Psoas muscle (tissue), 8 donors: ENCODE measurements around the gene CADM2. TPM values are rescaled to one million over a fixed set of nuclear protein-coding genes. Genes with fewer than 3 reads are reported as not detected.

Source experiments
- ATAC-seq, 4 donors: fragments of 200-7000 bp; cut with Tn5 transposase; one replicate each; pipeline ENCODE4 v1.9.1; 2020; ENCODE audit warnings: moderate library complexity in 3 of 4, mild to moderate bottlenecking in 2 of 4
- DNase-seq, 2 donors: peaks; one replicate each; pipeline ENCODE4 v3.0.0-alpha.2; 2020
- H3K27ac ChIP-seq: fragments of 200-600 bp; one replicate; pipeline ENCODE4 v1.8.0; 2022
- H3K27me3 ChIP-seq, 3 donors: fragments of 200-600 bp in 1 of 3; one replicate each; pipeline versions ENCODE4 v1.6.1 to v1.8.0; 2013 to 2022; ENCODE audit warnings: low read length in 2 of 3, mild to moderate bottlenecking in 2 of 3, moderate library complexity in 1 of 3; ENCODE audit not compliant: insufficient read depth in 3 of 3
- H3K36me3 ChIP-seq, 2 donors: fragments of 200-600 bp in 1 of 2; one replicate each; pipeline versions ENCODE4 v1.6.1 to v1.8.0; 2013 to 2022; ENCODE audit warnings: low read depth in 1 of 2, mild to moderate bottlenecking in 1 of 2, moderate library complexity in 1 of 2; ENCODE audit not compliant: insufficient read depth in 1 of 2
- H3K4me1 ChIP-seq: fragments of 200-600 bp; one replicate; pipeline ENCODE4 v1.8.0; 2022
- H3K4me3 ChIP-seq: fragments of 200-600 bp; one replicate; pipeline ENCODE4 v1.8.0; 2022; ENCODE audit warnings: mild to moderate bottlenecking
- H3K9me3 ChIP-seq: fragments of 200-600 bp; one replicate; pipeline ENCODE4 v1.8.0; 2022
- CTCF ChIP-seq: fragments of 200-600 bp; IDR thresholded peaks from one replicate; pipeline ENCODE4 v1.8.0; 2022; ENCODE audit warnings: antibody characterized with exemption
- WGBS, 3 donors: extraction: QIAGEN DNeasy Blood & Tissue Kit; methylation state at CpG; one replicate each; pipeline versions ENCODE4 v1.1.6 to v1.1.7; 2013; 5-methylcytosine and 5-hydroxymethylcytosine counted together
- intact Hi-C, 2 donors: fragments of 100-400 bp; cut with DNase I; formaldehyde crosslinking; loops; one replicate each; pipeline versions ENCODE4 v1.11.0 to v1.14.2; 2022
- polyA plus RNA-seq, 3 donors: library from polyadenylated mRNA; stranded (reverse); fragments of 200-250 nt; gene quantifications; one replicate each; pipeline ENCODE4 v1.2.3, GENCODE V29; 2013
- total RNA-seq, 4 donors: library from RNA; stranded (reverse); fragmentation: NEBNext Ultra II Directional in 2 of 4; extraction: Animal tissue kit (Norgen Biotek cat#: 25700) in 2 of 4; gene quantifications; one replicate each; pipeline versions ENCODE4 v1.2.1 to v1.2.4, GENCODE V29; 2021 to 2023
- donor health status: healthy with polysubstance abuse.
- donor health status: DM: no; HTN: no; CAD: no; lungs with moderate emphysema.
- donor health status: Bipolar disorder and iron deficiency.
- donor health status: healthy.
- donor health status: DM: yes; HTN: yes; CAD: no.
- donor health status: DM: no; HTN: no; CAD: no.
- donor health status: DM: no; HTN: no; CAD: no.
- donor health status: DM: yes; HTN: yes; CAD: no.

The CADM2 gene
- total and polyA plus RNA-seq, 7 donors, result 3.6 to 15.7 (median 6.3) TPM

- H3K4me1 ChIP-seq, result no peaks in the 10 kb centered on the region
- H3K27me3 ChIP-seq, result no peaks in the 10 kb centered on the region
- WGBS, 3 donors, result 92 to 93% (median 93%) methylated on average over 2 of the region's 2 CpGs
- no peak overlapping the region for H3K4me3 ChIP-seq
- H3K36me3 ChIP-seq, result no peaks in the 10 kb centered on the region
- TF ChIP-seq CTCF, result no peak
- ATAC-seq, result no peak
- intact Hi-C loops, result no loop called here
- no peaks in the 10 kb centered on the region for H3K9me3 ChIP-seq
- H3K27ac ChIP-seq, result no peak overlapping the region
- DNase-seq, result no peak
Observed at GRCh38 chr3:85193565-85193964, 234.8 kb downstream of the CADM2 start.

- intact Hi-C loops, result no loop called here
- ATAC-seq (peak in 2 of 4 donors; percentile 27 to 59), DNase-seq (no peak)
- TF ChIP-seq CTCF, result no peak
- no peak overlapping the region for H3K4me3 ChIP-seq
- no peaks in the 10 kb centered on the region for H3K27me3 ChIP-seq
- 15 to 16% (median 15%) methylated on average over 1 of the region's 1 CpG for WGBS, 3 donors
- no peak overlapping the region for H3K27ac ChIP-seq
- H3K36me3 ChIP-seq, result no peaks in the 10 kb centered on the region
- no peaks in the 10 kb centered on the region for H3K9me3 ChIP-seq
- peaks cover 4% of the 10 kb centered on the region for H3K4me1 ChIP-seq
Observed at GRCh38 chr3:85208650-85209049, 249.9 kb downstream of the CADM2 start.

- intact Hi-C loops, result no loop called here
- Histone ChIP-seq H3K36me3 (no peaks in the 10 kb centered on the region), H3K9me3 (no peaks in the 10 kb centered on the region), H3K4me1 (peaks cover 4% of the 10 kb centered on the region), H3K27me3 (no peaks in the 10 kb centered on the region), H3K27ac (no peak overlapping the region), H3K4me3 (no peak overlapping the region)
- TF ChIP-seq CTCF, result no peak
- DNase-seq (no peak), ATAC-seq (no peak)
- 83 to 93% (median 91%) methylated on average over 2 of the region's 2 CpGs for WGBS, 3 donors
Observed at GRCh38 chr3:85210540-85210939, 251.8 kb downstream of the CADM2 start.

- no peak for TF ChIP-seq CTCF
- Histone ChIP-seq H3K27me3 (no peaks in the 10 kb centered on the region), H3K27ac (no peak overlapping the region), H3K36me3 (no peaks in the 10 kb centered on the region), H3K4me1 (no peaks in the 10 kb centered on the region), H3K4me3 (no peak overlapping the region), H3K9me3 (no peaks in the 10 kb centered on the region)
- WGBS, 3 donors, result 84 to 90% (median 89%) methylated on average over 6 of the region's 6 CpGs
- no peak for ATAC-seq
- DNase-seq, result no peak
- intact Hi-C loops, result no loop called here
Observed at GRCh38 chr3:85228966-85229365, 270.2 kb downstream of the CADM2 start.

- intact Hi-C loops, result no loop called here
- no peak for ATAC-seq
- Histone ChIP-seq H3K27me3 (no peaks in the 10 kb centered on the region), H3K9me3 (no peaks in the 10 kb centered on the region), H3K27ac (no peak overlapping the region), H3K4me1 (no peaks in the 10 kb centered on the region), H3K36me3 (no peaks in the 10 kb centered on the region), H3K4me3 (no peak overlapping the region)
- DNase-seq, result no peak
- WGBS, 3 donors, result 83 to 88% (median 87%) methylated on average over 4 of the region's 4 CpGs
- no peak for TF ChIP-seq CTCF
Observed at GRCh38 chr3:85244091-85244490, 285.3 kb downstream of the CADM2 start.
